ENCODE data around the gene NBEAL1. TPM values are rescaled to one million over a fixed set of nuclear protein-coding genes. Genes with fewer than 3 reads are reported as not detected.
"Not testable (repeated sequence)": the region's sequence is repeated elsewhere in the genome, so short reads cannot be mapped to it uniquely, and the experiment has no call there.

Gene NBEAL1
- total RNA-seq, 6 experiments from 2014 or later = 17.7 to 29.2 (median 23.8) TPM

- TF ChIP-seq CTCF (IDR thresholded peaks at IDR 0.05) = no peak
- Mint-ChIP-seq H3K9me3 (no peaks in the 10 kb centered on the region), H3K27ac (no peak overlapping the region), H3K4me3 (no peak overlapping the region), H3K4me1 (ENCODE audit: low read depth) (peaks cover 25% of the 10 kb centered on the region), H3K36me3 (ENCODE audit: low read depth) (peaks cover 31% of the 10 kb centered on the region), H3K27me3 (ENCODE audit: insufficient read depth) (no peaks in the 10 kb centered on the region)
- no peak for DNase-seq
These were observed 22.4 kb downstream of the NBEAL1 start for GRCh38 chr2:203037026-203037425.

- Mint-ChIP-seq H3K9me3 (no peaks in the 10 kb centered on the region), H3K4me1 (ENCODE audit: low read depth) (peaks cover 25% of the 10 kb centered on the region), H3K27ac (no peak overlapping the region), H3K36me3 (ENCODE audit: low read depth) (peaks cover 42% of the 10 kb centered on the region), H3K27me3 (ENCODE audit: insufficient read depth) (no peaks in the 10 kb centered on the region), H3K4me3 (no peak overlapping the region)
- TF ChIP-seq CTCF (IDR thresholded peaks at IDR 0.05) = no peak
- DNase-seq = no peak
These were observed 23.9 kb downstream of the NBEAL1 start for GRCh38 chr2:203038586-203038985.

GRCh38 chr2:203039211-203039610, 24.5 kb downstream of the NBEAL1 start:
- not testable (repeated sequence) for H3K9me3 Mint-ChIP-seq; H3K4me3 Mint-ChIP-seq; H3K27me3 Mint-ChIP-seq (ENCODE audit: insufficient read depth); H3K27ac Mint-ChIP-seq; DNase-seq
- Mint-ChIP-seq H3K4me1 (ENCODE audit: low read depth) (peaks cover 25% of the 10 kb centered on the region), H3K36me3 (ENCODE audit: low read depth) (peaks cover 46% of the 10 kb centered on the region)

DNA sequence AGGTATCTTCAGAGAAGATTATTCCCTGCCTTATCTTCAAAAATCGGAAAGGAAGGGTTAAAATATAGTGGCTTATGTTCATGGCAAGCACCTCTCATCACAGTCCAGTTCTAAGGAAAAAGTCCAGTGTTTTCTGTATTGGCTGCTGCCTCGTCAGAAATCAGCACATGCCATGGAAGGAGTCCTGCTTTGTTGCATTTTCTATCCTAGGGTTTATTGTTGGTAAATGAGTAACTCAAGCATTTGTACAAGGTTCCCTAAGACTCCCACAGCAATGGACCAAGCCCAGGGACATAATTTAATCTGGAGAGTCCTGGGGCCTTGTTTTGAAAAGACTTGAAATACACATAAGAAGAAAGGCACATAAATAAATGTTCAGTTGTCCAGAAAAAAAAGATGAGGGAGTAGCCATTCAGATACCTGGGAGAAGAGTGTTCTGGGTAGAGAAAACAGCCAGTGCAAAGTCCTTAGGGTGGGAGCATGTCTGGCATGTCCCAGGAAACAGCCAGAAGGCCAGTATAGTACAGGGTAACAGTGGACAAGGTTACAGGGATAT, 26.4 kb downstream of the NBEAL1 start:
- no peak for DNase-seq
- TF ChIP-seq CTCF (IDR thresholded peaks at IDR 0.05) = no peak
- Mint-ChIP-seq H3K27ac (no peak overlapping the region), H3K36me3 (ENCODE audit: low read depth) (peaks cover 46% of the 10 kb centered on the region), H3K4me3 (no peak overlapping the region), H3K4me1 (ENCODE audit: low read depth) (peaks cover 16% of the 10 kb centered on the region), H3K27me3 (ENCODE audit: insufficient read depth) (no peaks in the 10 kb centered on the region), H3K9me3 (no peaks in the 10 kb centered on the region)

- Mint-ChIP-seq H3K27ac (no peak overlapping the region), H3K4me1 (ENCODE audit: low read depth) (0 out of 2 replicates have a peak, but pooled peaks cover 6% of the 10 kb centered on the region), H3K36me3 (ENCODE audit: low read depth) (peaks cover 46% of the 10 kb centered on the region), H3K9me3 (no peaks in the 10 kb centered on the region), H3K27me3 (ENCODE audit: insufficient read depth) (no peaks in the 10 kb centered on the region), H3K4me3 (no peak overlapping the region)
- no peak for TF ChIP-seq CTCF (IDR thresholded peaks at IDR 0.05)
- DNase-seq = no peak
These were observed 27.5 kb downstream of the NBEAL1 start for GRCh38 chr2:203042178-203042577.

GRCh38 chr2:203043226-203043625, 28.6 kb downstream of the NBEAL1 start:
- Mint-ChIP-seq H3K4me3 (no peak overlapping the region), H3K9me3 (no peaks in the 10 kb centered on the region), H3K27ac (no peak overlapping the region), H3K27me3 (ENCODE audit: insufficient read depth) (no peaks in the 10 kb centered on the region), H3K4me1 (ENCODE audit: low read depth) (0 out of 2 replicates have a peak, but pooled peaks cover 6% of the 10 kb centered on the region), H3K36me3 (ENCODE audit: low read depth) (peaks cover 45% of the 10 kb centered on the region)
- no peak for TF ChIP-seq CTCF (IDR thresholded peaks at IDR 0.05)
- DNase-seq = no peak
